HCT116 (cell line): Measurements from ENCODE around the gene SLC51A. TPM values are rescaled to one million over a fixed set of nuclear protein-coding genes. Genes with fewer than 3 reads are reported as not detected.

Experiments
- ATAC-seq: fragments of 200-7000 bp; cut with Tn5 transposase; 2 replicates; pipeline ENCODE4 v1.9.1; 2020; ENCODE audit warnings: mild to moderate bottlenecking, moderate library complexity
- Bru-seq: library from RNA; stranded (reverse); fragments of 400-500 nt; gene quantifications from one replicate; lab custom pipeline; 2021; lab: Mats Ljungman, UMichigan
- BruChase-seq, 2 experiments: library from RNA; stranded (reverse); fragments of 400-500 nt; gene quantifications; one replicate each; lab custom pipeline; 2021; lab: Mats Ljungman, UMichigan
- BruUV-seq: library from RNA; stranded (reverse); fragments of 400-500 nt; replicated peaks from 2 replicates; lab custom pipeline; 2021; lab: Mats Ljungman, UMichigan
- CTCF ChIA-PET: fragments of 300-600 bp; sonication (Branson Sonifier 250); formaldehyde crosslinking; loops from one replicate; lab custom pipeline; 2021; ENCODE audit warnings: antibody characterized with exemption; lab: Charles Lee
- POLR2A ChIA-PET: fragments of 300-600, 350-600 bp; sonication (Branson Sonifier 250); formaldehyde crosslinking; loops from one replicate; lab custom pipeline; 2021; ENCODE audit warnings: antibody characterized with exemption; lab: Charles Lee
- RAD21 ChIA-PET, 2 experiments: fragments of 300-600 bp; sonication (Branson Sonifier 250); formaldehyde crosslinking; loops; one replicate each; lab custom pipeline; 2023; ENCODE audit warnings: low total read pairs in 2 of 2; ENCODE audit not compliant: uncharacterized antibody in 2 of 2, unreplicated experiment in 2 of 2, low non-redundant PET in 1 of 2; lab: Charles Lee
- DNase-seq: peaks from one replicate; pipeline ENCODE4 v3.0.0-alpha.2; 2010; ENCODE audit warnings: low read depth, low spot score
- H2AFZ ChIP-seq: fragments of 200-600 bp; shearing (Covaris generic), sonication (generic); 2 replicates; pipeline ENCODE4 v1.6.1; 2017; ENCODE audit warnings: low read depth, mixed run types, mixed read lengths, antibody characterized with exemption, low read length; ENCODE audit not compliant: poor library complexity, severe bottlenecking
- H3K27ac ChIP-seq: 2 replicates; pipeline ENCODE4 v1.5.1; 2012; ENCODE audit warnings: low read depth, low read length
- H3K27me3 ChIP-seq: fragments of 200-600 bp; sonication (generic); 2 replicates; pipeline ENCODE4 v1.6.1; 2016; ENCODE audit warnings: mixed run types, low read length, mixed read lengths; ENCODE audit not compliant: insufficient read depth
- H3K36me3 ChIP-seq, 2 experiments: fragments of 200-500 bp in 1 of 2; fragments of 200-600 bp in 1 of 2; sonication (Bioruptor generic) in 1 of 2; sonication (generic) in 1 of 2; 2 replicates each; pipeline versions ENCODE4 v1.5.1 to v1.6.1; 2014 to 2016; ENCODE audit warnings: low read length in 2 of 2, inconsistent platforms in 1 of 2, mixed read lengths in 1 of 2, mixed run types in 1 of 2; ENCODE audit not compliant: insufficient read depth in 2 of 2, control insufficient read depth in 1 of 2
- H3K4me1 ChIP-seq, 2 experiments: fragments of 200-600 bp in 1 of 2; sonication (generic) in 1 of 2; 2 replicates each; pipeline versions ENCODE4 v1.5.1 to v1.6.1; 2012 to 2017; ENCODE audit warnings: low read length in 2 of 2, inconsistent platforms in 1 of 2, mild to moderate bottlenecking in 1 of 2, mixed read lengths in 1 of 2, mixed run types in 1 of 2, moderate library complexity in 1 of 2; ENCODE audit not compliant: insufficient read depth in 2 of 2, control insufficient read depth in 1 of 2
- H3K4me2 ChIP-seq: fragments of 200-600 bp; sonication (generic); 2 replicates; pipeline ENCODE4 v1.6.1; 2017; ENCODE audit warnings: mixed run types, low read length, mixed read lengths
- H3K4me3 ChIP-seq, 2 experiments: fragments of 200-600 bp in 1 of 2; sonication (generic) in 1 of 2; replicated peaks in 1 of 2; 2 replicates each; pipeline ENCODE4 v1.5.1; 2011 to 2016; ENCODE audit warnings: low read length in 2 of 2, control low read depth in 1 of 2, low read depth in 1 of 2, mild to moderate bottlenecking in 1 of 2, mixed read lengths in 1 of 2, mixed run types in 1 of 2
- H3K79me2 ChIP-seq: fragments of 200-600 bp; sonication (generic); 2 replicates; pipeline ENCODE4 v1.6.1; 2017; ENCODE audit warnings: mild to moderate bottlenecking, mixed run types, low read length, moderate library complexity, mixed read lengths; ENCODE audit not compliant: insufficient read depth
- H3K9ac ChIP-seq: fragments of 200-600 bp; sonication (generic); 2 replicates; pipeline ENCODE4 v1.6.1; 2016; ENCODE audit warnings: low read length, mixed read lengths
- H3K9me2 ChIP-seq: fragments of 200-600 bp; sonication (generic), shearing (Covaris generic); 2 replicates; pipeline ENCODE4 v1.6.1; 2017; ENCODE audit warnings: mixed run types, mild to moderate bottlenecking, moderate library complexity; ENCODE audit not compliant: insufficient read depth
- H3K9me3 ChIP-seq, 2 experiments: fragments of 200-500 bp in 1 of 2; fragments of 200-600 bp in 1 of 2; sonication (Bioruptor generic) in 1 of 2; sonication (generic) in 1 of 2; 2 replicates each; pipeline ENCODE4 v1.6.1; 2014 to 2017; ENCODE audit warnings: low read length in 2 of 2, mixed read lengths in 2 of 2, inconsistent platforms in 1 of 2, low read depth in 1 of 2, mild to moderate bottlenecking in 1 of 2, mixed run types in 1 of 2, moderate library complexity in 1 of 2; ENCODE audit not compliant: control insufficient read depth in 1 of 2, insufficient read depth in 1 of 2
- H4K20me1 ChIP-seq: fragments of 200-600 bp; sonication (generic), shearing (Covaris generic); 2 replicates; pipeline ENCODE4 v1.6.1; 2017; ENCODE audit warnings: mixed run types, mild to moderate bottlenecking, moderate library complexity; ENCODE audit not compliant: insufficient read depth
- CBX3 ChIP-seq: IDR thresholded peaks from 2 replicates; pipeline ENCODE4 v1.6.1; 2012; ENCODE audit warnings: low read depth
- CEBPB ChIP-seq: IDR thresholded peaks from 2 replicates; pipeline ENCODE4 v1.6.1; 2012; ENCODE audit warnings: low read depth
- JUND ChIP-seq: IDR thresholded peaks from 2 replicates; pipeline ENCODE4 v1.6.1; 2012
- MAX ChIP-seq: IDR thresholded peaks from 2 replicates; pipeline ENCODE4 v1.6.1; 2012
- POLR2A ChIP-seq: IDR thresholded peaks from 2 replicates; pipeline ENCODE4 v1.7.0; 2011; ENCODE audit warnings: borderline replicate concordance; ENCODE audit not compliant: insufficient read depth, insufficient read length; ENCODE audit errors: extremely low read depth
- POLR2AphosphoS5 ChIP-seq: IDR thresholded peaks from 2 replicates; pipeline ENCODE4 v1.6.1; 2011; ENCODE audit warnings: mild to moderate bottlenecking, low read depth, low read length, moderate library complexity
- REST ChIP-seq: IDR thresholded peaks from 2 replicates; pipeline ENCODE4 v1.6.1; 2012; ENCODE audit warnings: low read depth
- SP1 ChIP-seq: IDR thresholded peaks from 2 replicates; pipeline ENCODE4 v1.6.1; 2012; ENCODE audit warnings: low read depth
- YY1 ChIP-seq: IDR thresholded peaks from 2 replicates; pipeline ENCODE4 v1.6.1; 2011; ENCODE audit warnings: low read length, low read depth, moderate library complexity, mild to moderate bottlenecking; ENCODE audit not compliant: insufficient replicate concordance; ENCODE audit errors: extremely low read depth
- ZNF274 ChIP-seq: fragments of 200-500 bp; sonication (Bioruptor generic); IDR thresholded peaks from 2 replicates; pipeline ENCODE4 v1.6.1; 2014; ENCODE audit warnings: mild to moderate bottlenecking, low read depth, low read length, inconsistent platforms
- intact Hi-C: fragments of 100-400 bp; cut with micrococcal nuclease; formaldehyde crosslinking; loops from 2 replicates; pipeline ENCODE4 v1.10.0; 2022
- long read RNA-seq: library from polyadenylated mRNA; unstranded; transcript quantifications from one replicate; pipeline ENCODE4 v2.0.0, GENCODE V29; 2021; ENCODE audit not compliant: unreplicated experiment
- polyA plus RNA-seq: library from polyadenylated mRNA; unstranded; fragments of >200 nt; gene quantifications from 2 replicates; pipeline ENCODE4 v1.2.1, GENCODE V29; 2012; ENCODE audit warnings: missing spikeins
- total RNA-seq: library from RNA; stranded (reverse); gene quantifications from one replicate; pipeline ENCODE4 v1.2.1, GENCODE V29; 2021; ENCODE audit not compliant: unreplicated experiment

Gene SLC51A
- not detected for total RNA-seq
- 0.94 and 1.5 TPM in 2 replicates for polyA plus RNA-seq
- Bru-seq, nascent RNA: percentile 8 among the genes with signal in this experiment
- percentile 11 among the genes with signal in this experiment for BruChase-seq, experiment 1, labeled RNA remaining after a 6-hour chase
- not detected for BruChase-seq, experiment 2, labeled RNA remaining after a 2-hour chase
- long read RNA-seq, partial matches to known transcripts: 0 of 1 reads
- long read RNA-seq, other reads (novel, unspliced or antisense): 1 of 1 reads

- H3K27ac ChIP-seq: no peak within 1 kb of the TSS
- RAD21 ChIA-PET: no interaction called here
- no peak within 1 kb of the TSS for H2AFZ ChIP-seq
- H3K4me3 ChIP-seq: no peak within 1 kb of the TSS
- BruUV-seq: no TSS peak
- TF ChIP-seq CBX3 (no peak), POLR2AphosphoS5 (no peak), JUND (no peak), POLR2A (no peak), REST (no peak), MAX (no peak), YY1 (no peak), ZNF274 (no peak), CEBPB (no peak), SP1 (no peak)
- no peaks in the 10 kb centered on the region for H4K20me1 ChIP-seq
- intact Hi-C loops: no loop called here
- no peaks in the 10 kb centered on the region for H3K36me3 ChIP-seq
- ATAC-seq (0 out of 2 replicates have a peak, but pooled peaks have one; percentile 33), DNase-seq (no peak)
- H3K9me2 ChIP-seq: no peaks in the 10 kb centered on the region
- H3K9ac ChIP-seq: no peak within 1 kb of the TSS
- CTCF ChIA-PET: no interaction called here
- no peaks in the 10 kb centered on the region for H3K4me1 ChIP-seq
- POLR2A ChIA-PET: no interaction called here
- H3K9me3 ChIP-seq: no peaks in the 10 kb centered on the region
- no peak within 1 kb of the TSS for H3K4me2 ChIP-seq
- H3K27me3 ChIP-seq: no peaks in the 10 kb centered on the region
- H3K79me2 ChIP-seq: no peaks in the 10 kb centered on the region
Measured at GRCh38 chr3:196216089-196216564, at the start of gene SLC51A. SLC51A (plus strand) TSS chr3:196216534; CDS start chr3:196216713, 179 bp downstream.
